GM12878 (cell line): ENCODE data around the gene NET1. TPM values are rescaled to one million over a fixed set of nuclear protein-coding genes. Genes with fewer than 3 reads are reported as not detected.

Source experiments
- ATAC-seq: fragments of 200-7000 bp; cut with Tn5 transposase; 3 replicates; pipeline ENCODE4 v1.9.1; 2020; ENCODE audit warnings: mild to moderate bottlenecking, moderate library complexity
- BruUV-seq: library from RNA; stranded (reverse); fragments of 400-500 nt; replicated peaks from 2 replicates; lab custom pipeline; 2021; lab: Mats Ljungman, UMichigan
- CTCF ChIA-PET: fragments of 300-600 bp; sonication (Branson Sonifier 250); formaldehyde crosslinking; extraction: SDS; loops from one replicate; lab custom pipeline; 2021; ENCODE audit warnings: inconsistent platforms; lab: Yijun Ruan, JAX
- POLR2A ChIA-PET: fragments of 350-600 bp; formaldehyde crosslinking; extraction: SDS; loops from one replicate; lab custom pipeline; 2021; ENCODE audit warnings: inconsistent platforms; lab: Charles Lee
- RAD21 ChIA-PET: fragments of 300-600 bp; sonication (Branson Sonifier 250); formaldehyde crosslinking; loops from one replicate; lab custom pipeline; 2023; ENCODE audit warnings: antibody characterized with exemption; ENCODE audit not compliant: unreplicated experiment; lab: Charles Lee
- SMC1A ChIA-PET: fragments of 300-600 bp; sonication (Branson Sonifier 250); formaldehyde crosslinking; loops from one replicate; lab custom pipeline; 2023; ENCODE audit not compliant: unreplicated experiment, uncharacterized antibody; lab: Charles Lee
- DNase-seq: peaks from one replicate; pipeline ENCODE4 v3.0.0-alpha.2; 2011; ENCODE audit warnings: low read depth, low spot score
- FAIRE-seq: peaks from 3 replicates; lab custom pipeline; 2011; peaks lifted over from hg19 to GRCh38; lab: Jason Lieb, UNC
- H2AFZ ChIP-seq: 2 replicates; pipeline ENCODE4 v1.6.0; 2011; ENCODE audit warnings: low read depth, low read length, control low read depth; ENCODE audit not compliant: control insufficient read depth
- H3K27ac ChIP-seq: 2 replicates; pipeline ENCODE4 v1.5.1; 2011; ENCODE audit warnings: control low read depth; ENCODE audit not compliant: control insufficient read depth, insufficient read depth
- H3K27me3 ChIP-seq, 2 experiments: replicated peaks in 1 of 2; 2 replicates each; pipeline versions ENCODE4 v1.6.0 to v1.6.1; 2011; ENCODE audit warnings: low read length in 1 of 2; ENCODE audit not compliant: control insufficient read depth in 2 of 2, insufficient read depth in 2 of 2
- H3K36me3 ChIP-seq, 2 experiments: 2 replicates each; pipeline ENCODE4 v1.5.1; 2011; ENCODE audit warnings: low read length in 1 of 2; ENCODE audit not compliant: control insufficient read depth in 2 of 2, insufficient read depth in 2 of 2
- H3K4me1 ChIP-seq: 2 replicates; pipeline ENCODE4 v1.6.1; 2011; ENCODE audit warnings: mild to moderate bottlenecking, low read length, moderate library complexity, mixed read lengths; ENCODE audit not compliant: control insufficient read depth, insufficient read depth
- H3K4me2 ChIP-seq: 2 replicates; pipeline ENCODE4 v1.6.0; 2011; ENCODE audit warnings: control low read depth; ENCODE audit not compliant: control insufficient read depth, insufficient read depth
- H3K4me3 ChIP-seq: fragments of 200-600 bp; sonication (generic); 2 replicates; pipeline ENCODE4 v1.5.1; 2016
- H3K79me2 ChIP-seq: 2 replicates; pipeline ENCODE4 v1.6.0; 2011; ENCODE audit warnings: low read length; ENCODE audit not compliant: control insufficient read depth, insufficient read depth
- H3K9ac ChIP-seq: 2 replicates; pipeline ENCODE4 v1.8.0; 2011; ENCODE audit warnings: low read length, control low read depth, mixed read lengths; ENCODE audit not compliant: control insufficient read depth, insufficient read depth
- H3K9me3 ChIP-seq: replicated peaks from 3 replicates; pipeline ENCODE4 v1.5.1; 2011; ENCODE audit warnings: mild to moderate bottlenecking, low read length; ENCODE audit not compliant: control insufficient read depth, insufficient read depth
- H4K20me1 ChIP-seq: 2 replicates; pipeline ENCODE4 v1.6.0; 2011; ENCODE audit not compliant: control insufficient read depth, insufficient read depth
- CHD2 ChIP-seq: IDR thresholded peaks from 2 replicates; pipeline ENCODE4 v1.6.1; 2011; ENCODE audit warnings: low read depth, low read length, improper control_type of control experiment, borderline replicate concordance
- CHD4 ChIP-seq: fragments of 200-600 bp; sonication (generic); IDR thresholded peaks from 2 replicates; pipeline ENCODE4 v1.6.1; 2016; ENCODE audit warnings: mild to moderate bottlenecking
- HDGF ChIP-seq: fragments of 450-650 bp; IDR thresholded peaks from 2 replicates; pipeline ENCODE4 v1.6.1; 2016; ENCODE audit warnings: antibody characterized with exemption
- HSF1 ChIP-seq: fragments of 150-350 bp; IDR thresholded peaks from 2 replicates; pipeline ENCODE4 v1.6.1; 2014; ENCODE audit warnings: mild to moderate bottlenecking, low read depth, low read length
- JUND ChIP-seq: IDR thresholded peaks from 2 replicates; pipeline ENCODE4 v1.6.1; 2012; ENCODE audit warnings: low read depth, mild to moderate bottlenecking, low read length, improper control_type of control experiment, moderate library complexity
- KLF5 ChIP-seq: fragments of 450-650 bp; IDR thresholded peaks from 2 replicates; pipeline ENCODE4 v1.6.1; 2014; ENCODE audit warnings: mild to moderate bottlenecking; ENCODE audit not compliant: partially characterized antibody
- PAX8 ChIP-seq: fragments of 450-650 bp; IDR thresholded peaks from 2 replicates; pipeline ENCODE4 v1.6.1; 2017; ENCODE audit warnings: mild to moderate bottlenecking, moderate library complexity
- SMARCA5 ChIP-seq: fragments of 450-650 bp; IDR thresholded peaks from 2 replicates; pipeline ENCODE4 v1.6.1; 2017; ENCODE audit warnings: mild to moderate bottlenecking
- SUZ12 ChIP-seq: fragments of 200-600 bp; sonication (generic); IDR thresholded peaks from one replicate; pipeline ENCODE4 v1.6.1; 2018; ENCODE audit warnings: antibody characterized with exemption, mild to moderate bottlenecking; ENCODE audit not compliant: unreplicated experiment
- TBL1XR1 ChIP-seq: IDR thresholded peaks from 2 replicates; pipeline ENCODE4 v1.6.1; 2012; ENCODE audit warnings: low read depth, low read length, improper control_type of control experiment
- WGBS: methylation state at CpG from one replicate; pipeline ENCODE4 v1.1.6; 2016; ENCODE audit warnings: low lambda C conversion rate; ENCODE audit not compliant: insufficient replicate concordance, insufficient coverage; ENCODE audit errors: missing lambda C conversion rate; 5-methylcytosine and 5-hydroxymethylcytosine counted together
- in situ Hi-C: fragments of 300-500 bp; cut with MboI; formaldehyde crosslinking; loops from 9 replicates; pipeline ENCODE4 v1.14.3; 2018; ENCODE audit warnings: mixed read lengths
- intact Hi-C: fragments of 100-400 bp; cut with micrococcal nuclease; formaldehyde crosslinking; loops from one replicate; pipeline ENCODE4 v1.14.2; 2022; ENCODE audit not compliant: unreplicated experiment
- polyA plus RNA-seq, 11 experiments: library from polyadenylated mRNA; depleted of rRNA in 4 of 11; unstranded in 6 of 11; stranded (reverse) in 5 of 11; fragments of >200 nt; fragmentation: Nextera tagmentation in 4 of 11; fragmentation: Illumina TruSeq in 1 of 11; extraction: Ambion mirVana in 4 of 11; extraction: Trizol in 1 of 11; gene quantifications; 1 replicate in 1 of 11; 2 replicates in 10 of 11; pipeline versions ENCODE4 v1.2.1 to v1.2.3, GENCODE V29; 2011 to 2016; ENCODE audit warnings: inconsistent platforms in 2 of 11, missing spikeins in 2 of 11, low read depth in 1 of 11
- total RNA-seq, 4 experiments: library from RNA; depleted of rRNA in 3 of 4; stranded (reverse); fragments of >200 nt in 3 of 4; fragmentation: Illumina TruSeq in 1 of 4; extraction: Trizol in 1 of 4; gene quantifications; 2 replicates each; pipeline versions ENCODE4 v1.2.1 to v1.2.3, GENCODE V29; 2013 to 2021
- TF ChIP-seq, protein P1 (sequence below): fragments of 450-650 bp; formaldehyde crosslinking; IDR thresholded peaks from 2 replicates; pipeline ENCODE4 v1.5.0; 2022; ENCODE audit warnings: mild to moderate bottlenecking, missing genetic modification characterization
- TF ChIP-seq, protein P2 (sequence below): fragments of 450-650 bp; formaldehyde crosslinking; IDR thresholded peaks from 2 replicates; pipeline ENCODE4 v1.4.0; 2022; ENCODE audit warnings: mild to moderate bottlenecking, moderate library complexity
- TF ChIP-seq, protein P3 (sequence below): fragments of 450-650 bp; IDR thresholded peaks from 2 replicates; pipeline ENCODE4 v1.6.1; 2017; ENCODE audit warnings: mild to moderate bottlenecking, low read depth, inconsistent platforms; ENCODE audit not compliant: poor library complexity, severe bottlenecking

NET1 gene
- total and polyA plus RNA-seq, 10 of the 15 experiments (the other 5 are each of a cell fraction or from before 2014, with no cell fraction given) = 6.5 to 22.7 (median 18.4) TPM

DNA sequence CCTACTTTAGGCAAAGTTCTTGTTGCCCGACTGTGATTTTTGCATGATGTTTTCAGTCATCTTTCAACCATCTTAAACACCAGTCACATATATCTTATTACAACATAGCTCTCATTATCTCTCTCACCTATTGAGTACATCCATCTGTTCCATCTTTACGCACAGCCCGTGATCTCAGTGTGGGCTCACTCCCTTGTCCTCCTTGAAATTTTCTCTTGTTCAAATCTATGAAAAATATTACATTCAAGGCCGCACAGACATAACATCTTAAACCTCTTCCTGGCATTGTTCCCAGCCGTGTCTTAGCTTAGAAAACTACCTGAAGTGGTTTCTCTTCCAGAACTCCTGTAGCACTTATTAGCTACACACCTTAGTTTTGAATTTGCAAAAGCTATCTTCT is 32.6 kb downstream of the NET1 start:
- POLR2A ChIA-PET = no interaction called here
- H4K20me1 ChIP-seq = no peaks in the 10 kb centered on the region
- no peak for DNase-seq
- ATAC-seq = no peak
- no peak overlapping the region for H3K27ac ChIP-seq
- SMC1A ChIA-PET = interaction anchor here (1.1 to 4.6 kb wide), 5 partner anchors 11 to 178 kb away, joined by 3 to 33 read pairs (median 8); no protein-coding TSS in a partner anchor
- in situ Hi-C loops = no loop called here
- BruUV-seq = no TSS peak
- FAIRE-seq = no peak
- RAD21 ChIA-PET = interaction anchor here (11.0 kb wide), 1 partner anchor 177 kb away, joined by 136 read pairs; no protein-coding TSS in a partner anchor
- peaks cover 0 to 3% of the 10 kb centered on the region in 2 experiments; a peak in 2 of 4 replicates for H3K36me3 ChIP-seq
- H3K4me3 ChIP-seq = no peak overlapping the region
- H3K4me1 ChIP-seq = peaks cover 42% of the 10 kb centered on the region
- no peak overlapping the region for H2AFZ ChIP-seq
- H3K27me3 ChIP-seq = no peaks in the 10 kb centered on the region
- H3K79me2 ChIP-seq = no peaks in the 10 kb centered on the region; the same call in 1 of the 2 replicates
- H3K9me3 ChIP-seq = no peaks in the 10 kb centered on the region
- no peak overlapping the region for H3K9ac ChIP-seq
- no peak overlapping the region for H3K4me2 ChIP-seq
- intact Hi-C loops = loop anchor here (10.0 kb wide), 1 partner anchor 420 kb away; no protein-coding TSS in a partner anchor
- WGBS = 97% methylated on average over 5 of the region's 5 CpGs
- CTCF ChIA-PET = interaction anchor here (0.6 to 18.0 kb wide), 5 partner anchors 10 to 629 kb away, joined by 3 to 535 read pairs (median 4); no protein-coding TSS in a partner anchor
- TF ChIP-seq JUND = no peak
- TF ChIP-seq, protein P1, sequence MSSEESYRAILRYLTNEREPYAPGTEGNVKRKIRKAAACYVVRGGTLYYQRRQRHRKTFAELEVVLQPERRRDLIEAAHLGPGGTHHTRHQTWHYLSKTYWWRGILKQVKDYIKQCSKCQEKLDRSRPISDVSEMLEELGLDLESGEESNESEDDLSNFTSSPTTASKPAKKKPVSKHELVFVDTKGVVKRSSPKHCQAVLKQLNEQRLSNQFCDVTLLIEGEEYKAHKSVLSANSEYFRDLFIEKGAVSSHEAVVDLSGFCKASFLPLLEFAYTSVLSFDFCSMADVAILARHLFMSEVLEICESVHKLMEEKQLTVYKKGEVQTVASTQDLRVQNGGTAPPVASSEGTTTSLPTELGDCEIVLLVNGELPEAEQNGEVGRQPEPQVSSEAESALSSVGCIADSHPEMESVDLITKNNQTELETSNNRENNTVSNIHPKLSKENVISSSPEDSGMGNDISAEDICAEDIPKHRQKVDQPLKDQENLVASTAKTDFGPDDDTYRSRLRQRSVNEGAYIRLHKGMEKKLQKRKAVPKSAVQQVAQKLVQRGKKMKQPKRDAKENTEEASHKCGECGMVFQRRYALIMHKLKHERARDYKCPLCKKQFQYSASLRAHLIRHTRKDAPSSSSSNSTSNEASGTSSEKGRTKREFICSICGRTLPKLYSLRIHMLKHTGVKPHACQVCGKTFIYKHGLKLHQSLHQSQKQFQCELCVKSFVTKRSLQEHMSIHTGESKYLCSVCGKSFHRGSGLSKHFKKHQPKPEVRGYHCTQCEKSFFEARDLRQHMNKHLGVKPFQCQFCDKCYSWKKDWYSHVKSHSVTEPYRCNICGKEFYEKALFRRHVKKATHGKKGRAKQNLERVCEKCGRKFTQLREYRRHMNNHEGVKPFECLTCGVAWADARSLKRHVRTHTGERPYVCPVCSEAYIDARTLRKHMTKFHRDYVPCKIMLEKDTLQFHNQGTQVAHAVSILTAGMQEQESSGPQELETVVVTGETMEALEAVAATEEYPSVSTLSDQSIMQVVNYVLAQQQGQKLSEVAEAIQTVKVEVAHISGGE (CRISPR knock-in tag) = no peak
- TF ChIP-seq, protein P2, sequence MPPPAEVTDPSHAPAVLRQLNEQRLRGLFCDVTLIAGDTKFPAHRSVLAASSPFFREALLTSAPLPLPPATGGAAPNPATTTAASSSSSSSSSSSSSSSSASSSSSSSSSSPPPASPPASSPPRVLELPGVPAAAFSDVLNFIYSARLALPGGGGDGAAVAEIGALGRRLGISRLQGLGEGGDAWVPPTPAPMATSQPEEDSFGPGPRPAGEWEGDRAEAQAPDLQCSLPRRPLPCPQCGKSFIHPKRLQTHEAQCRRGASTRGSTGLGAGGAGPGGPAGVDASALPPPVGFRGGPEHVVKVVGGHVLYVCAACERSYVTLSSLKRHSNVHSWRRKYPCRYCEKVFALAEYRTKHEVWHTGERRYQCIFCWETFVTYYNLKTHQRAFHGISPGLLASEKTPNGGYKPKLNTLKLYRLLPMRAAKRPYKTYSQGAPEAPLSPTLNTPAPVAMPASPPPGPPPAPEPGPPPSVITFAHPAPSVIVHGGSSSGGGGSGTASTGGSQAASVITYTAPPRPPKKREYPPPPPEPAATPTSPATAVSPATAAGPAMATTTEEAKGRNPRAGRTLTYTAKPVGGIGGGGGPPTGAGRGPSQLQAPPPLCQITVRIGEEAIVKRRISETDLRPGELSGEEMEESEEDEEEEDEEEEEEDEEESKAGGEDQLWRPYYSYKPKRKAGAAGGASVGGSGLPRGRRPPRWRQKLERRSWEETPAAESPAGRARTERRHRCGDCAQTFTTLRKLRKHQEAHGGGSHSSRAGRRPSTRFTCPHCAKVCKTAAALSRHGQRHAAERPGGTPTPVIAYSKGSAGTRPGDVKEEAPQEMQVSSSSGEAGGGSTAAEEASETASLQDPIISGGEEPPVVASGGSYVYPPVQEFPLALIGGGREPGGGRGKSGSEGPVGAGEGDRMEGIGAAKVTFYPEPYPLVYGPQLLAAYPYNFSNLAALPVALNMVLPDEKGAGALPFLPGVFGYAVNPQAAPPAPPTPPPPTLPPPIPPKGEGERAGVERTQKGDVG (CRISPR knock-in tag) = no peak
- no peak for TF ChIP-seq PAX8
- no peak for TF ChIP-seq HSF1
- no peak for TF ChIP-seq HDGF
- TF ChIP-seq SUZ12 = no peak
- no peak for TF ChIP-seq CHD4
- no peak for TF ChIP-seq SMARCA5
- TF ChIP-seq KLF5 = no peak
- no peak for TF ChIP-seq CHD2
- TF ChIP-seq, protein P3, sequence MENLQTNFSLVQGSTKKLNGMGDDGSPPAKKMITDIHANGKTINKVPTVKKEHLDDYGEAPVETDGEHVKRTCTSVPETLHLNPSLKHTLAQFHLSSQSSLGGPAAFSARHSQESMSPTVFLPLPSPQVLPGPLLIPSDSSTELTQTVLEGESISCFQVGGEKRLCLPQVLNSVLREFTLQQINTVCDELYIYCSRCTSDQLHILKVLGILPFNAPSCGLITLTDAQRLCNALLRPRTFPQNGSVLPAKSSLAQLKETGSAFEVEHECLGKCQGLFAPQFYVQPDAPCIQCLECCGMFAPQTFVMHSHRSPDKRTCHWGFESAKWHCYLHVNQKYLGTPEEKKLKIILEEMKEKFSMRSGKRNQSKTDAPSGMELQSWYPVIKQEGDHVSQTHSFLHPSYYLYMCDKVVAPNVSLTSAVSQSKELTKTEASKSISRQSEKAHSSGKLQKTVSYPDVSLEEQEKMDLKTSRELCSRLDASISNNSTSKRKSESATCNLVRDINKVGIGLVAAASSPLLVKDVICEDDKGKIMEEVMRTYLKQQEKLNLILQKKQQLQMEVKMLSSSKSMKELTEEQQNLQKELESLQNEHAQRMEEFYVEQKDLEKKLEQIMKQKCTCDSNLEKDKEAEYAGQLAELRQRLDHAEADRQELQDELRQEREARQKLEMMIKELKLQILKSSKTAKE = no peak
- TF ChIP-seq TBL1XR1 = no peak
